Activated CD8-positive, alpha-beta memory T cell treated with anti-CD3 and anti-CD28 coated beads for 4 hours (primary cell): ENCODE results near the gene VASN.
"Not testable (repeated sequence)": the region's sequence is repeated elsewhere in the genome, so short reads cannot be mapped to it uniquely, and the experiment has no call there.

Experiments used
- DNase-seq, 2 donors: peaks; one replicate each; pipeline ENCODE4 v3.0.0-alpha.2; 2020; ENCODE audit warnings: low read depth in 2 of 2

Gene VASN

GRCh38 chr16:4385066-4385788 is 13.6 kb downstream of the VASN start:
- no peak for DNase-seq

GRCh38 chr16:4385789-4386450 is 14.3 kb downstream of the VASN start:
- DNase-seq, result no peak

- no peak for DNase-seq
These were observed 14.8 kb downstream of the VASN start for GRCh38 chr16:4386451-4386805.

GRCh38 chr16:4386951-4387565 is 15.4 kb downstream of the VASN start:
- DNase-seq, result no peak

GRCh38 chr16:4387781-4388180 is 16.1 kb downstream of the VASN start:
- no peak for DNase-seq

GRCh38 chr16:4388271-4389021 is 16.8 kb downstream of the VASN start:
- no peak for DNase-seq

GRCh38 chr16:4389051-4389955 is 17.7 kb downstream of the VASN start:
- DNase-seq, result no peak

- DNase-seq, result no peak
These were observed 18.9 kb downstream of the VASN start for GRCh38 chr16:4390266-4391260.

- DNase-seq, result no peak
These were observed 20.2 kb downstream of the VASN start for GRCh38 chr16:4391631-4392381.

- DNase-seq, result no peak
These were observed 21.0 kb downstream of the VASN start for GRCh38 chr16:4392382-4393239.

- no peak for DNase-seq
These were observed 21.6 kb downstream of the VASN start for GRCh38 chr16:4393240-4393600.

- DNase-seq, result not testable (repeated sequence)
These were observed 22.2 kb downstream of the VASN start for GRCh38 chr16:4393850-4394249.

GRCh38 chr16:4395055-4395726 is 23.5 kb downstream of the VASN start:
- no peak for DNase-seq

- DNase-seq, result no peak
These were observed 27.5 kb downstream of the VASN start for GRCh38 chr16:4399001-4399730.

GRCh38 chr16:4401094-4401501 is 29.4 kb downstream of the VASN start:
- DNase-seq, result no peak

- DNase-seq, result no peak
These were observed 29.9 kb downstream of the VASN start for GRCh38 chr16:4401510-4401909.

GRCh38 chr16:4402439-4403132 is 30.9 kb downstream of the VASN start:
- peak; percentile 41 to 45 for DNase-seq
